ENCODE results near the gene USP22.

Gene USP22

GRCh38 chr17:20999841-21000532 is 42.8 kb downstream of the USP22 start:
- no peak for DNase-seq

- DNase-seq: no peak
Observed at GRCh38 chr17:20999044-20999573, 43.7 kb downstream of the USP22 start.

- no peak for DNase-seq
Observed at GRCh38 chr17:20998571-20999043, 44.2 kb downstream of the USP22 start.

GRCh38 chr17:20997711-20998570 is 44.9 kb downstream of the USP22 start:
- no peak for DNase-seq

GRCh38 chr17:20996724-20997615 is 45.8 kb downstream of the USP22 start:
- no peak for DNase-seq

GRCh38 chr17:20995873-20996723 is 46.7 kb downstream of the USP22 start:
- DNase-seq: no peak

GRCh38 chr17:20995164-20995872 is 47.5 kb downstream of the USP22 start:
- no peak for DNase-seq

- DNase-seq: no peak
Observed at GRCh38 chr17:20994779-20995149, 48.0 kb downstream of the USP22 start.

GRCh38 chr17:20993863-20994778 is 48.7 kb downstream of the USP22 start:
- DNase-seq: no peak

GRCh38 chr17:20992987-20993862 is 49.6 kb downstream of the USP22 start:
- DNase-seq: peak; percentile 60

- DNase-seq: no peak
Observed at GRCh38 chr17:20992416-20992815, 50.4 kb downstream of the USP22 start.

GRCh38 chr17:20991276-20992037 is 51.4 kb downstream of the USP22 start:
- DNase-seq: no peak

GRCh38 chr17:20989991-20990855 is 52.6 kb downstream of the USP22 start:
- DNase-seq: no peak

GRCh38 chr17:20989481-20989880 is 53.3 kb downstream of the USP22 start:
- no peak for DNase-seq

- DNase-seq: no peak
Observed at GRCh38 chr17:20988896-20989295, 53.9 kb downstream of the USP22 start.

GRCh38 chr17:20988001-20988636 is 54.7 kb downstream of the USP22 start:
- no peak for DNase-seq

GRCh38 chr17:20987511-20987910 is 55.3 kb downstream of the USP22 start:
- no peak for DNase-seq

Measured in CD4-positive, alpha-beta T cell treated with Interleukin-4 for 4 hours (primary cell).